Measurements from ENCODE around the gene PROKR2. TPM values are rescaled to one million over a fixed set of nuclear protein-coding genes. Genes with fewer than 3 reads are reported as not detected.

PROKR2 gene
- total and polyA plus RNA-seq, 4 donors, result not detected

GRCh38 chr20:5353624-5354496 lies 37.1 kb upstream of the PROKR2 start (continued):
- TF ChIP-seq, protein P1, sequence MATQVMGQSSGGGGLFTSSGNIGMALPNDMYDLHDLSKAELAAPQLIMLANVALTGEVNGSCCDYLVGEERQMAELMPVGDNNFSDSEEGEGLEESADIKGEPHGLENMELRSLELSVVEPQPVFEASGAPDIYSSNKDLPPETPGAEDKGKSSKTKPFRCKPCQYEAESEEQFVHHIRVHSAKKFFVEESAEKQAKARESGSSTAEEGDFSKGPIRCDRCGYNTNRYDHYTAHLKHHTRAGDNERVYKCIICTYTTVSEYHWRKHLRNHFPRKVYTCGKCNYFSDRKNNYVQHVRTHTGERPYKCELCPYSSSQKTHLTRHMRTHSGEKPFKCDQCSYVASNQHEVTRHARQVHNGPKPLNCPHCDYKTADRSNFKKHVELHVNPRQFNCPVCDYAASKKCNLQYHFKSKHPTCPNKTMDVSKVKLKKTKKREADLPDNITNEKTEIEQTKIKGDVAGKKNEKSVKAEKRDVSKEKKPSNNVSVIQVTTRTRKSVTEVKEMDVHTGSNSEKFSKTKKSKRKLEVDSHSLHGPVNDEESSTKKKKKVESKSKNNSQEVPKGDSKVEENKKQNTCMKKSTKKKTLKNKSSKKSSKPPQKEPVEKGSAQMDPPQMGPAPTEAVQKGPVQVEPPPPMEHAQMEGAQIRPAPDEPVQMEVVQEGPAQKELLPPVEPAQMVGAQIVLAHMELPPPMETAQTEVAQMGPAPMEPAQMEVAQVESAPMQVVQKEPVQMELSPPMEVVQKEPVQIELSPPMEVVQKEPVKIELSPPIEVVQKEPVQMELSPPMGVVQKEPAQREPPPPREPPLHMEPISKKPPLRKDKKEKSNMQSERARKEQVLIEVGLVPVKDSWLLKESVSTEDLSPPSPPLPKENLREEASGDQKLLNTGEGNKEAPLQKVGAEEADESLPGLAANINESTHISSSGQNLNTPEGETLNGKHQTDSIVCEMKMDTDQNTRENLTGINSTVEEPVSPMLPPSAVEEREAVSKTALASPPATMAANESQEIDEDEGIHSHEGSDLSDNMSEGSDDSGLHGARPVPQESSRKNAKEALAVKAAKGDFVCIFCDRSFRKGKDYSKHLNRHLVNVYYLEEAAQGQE (IDR thresholded peaks at IDR 0.05), result no peak
- TF ChIP-seq FOXA2 (IDR thresholded peaks at IDR 0.05) (no peak), ATF3 (IDR thresholded peaks at IDR 0.05) (no peak), YY1 (IDR thresholded peaks at IDR 0.05) (no peak), EGR1 (IDR thresholded peaks at IDR 0.05; ENCODE audit: low read depth in 2 of 2) (no peak), NR2F2 (IDR thresholded peaks at IDR 0.05) (no peak)

DNA sequence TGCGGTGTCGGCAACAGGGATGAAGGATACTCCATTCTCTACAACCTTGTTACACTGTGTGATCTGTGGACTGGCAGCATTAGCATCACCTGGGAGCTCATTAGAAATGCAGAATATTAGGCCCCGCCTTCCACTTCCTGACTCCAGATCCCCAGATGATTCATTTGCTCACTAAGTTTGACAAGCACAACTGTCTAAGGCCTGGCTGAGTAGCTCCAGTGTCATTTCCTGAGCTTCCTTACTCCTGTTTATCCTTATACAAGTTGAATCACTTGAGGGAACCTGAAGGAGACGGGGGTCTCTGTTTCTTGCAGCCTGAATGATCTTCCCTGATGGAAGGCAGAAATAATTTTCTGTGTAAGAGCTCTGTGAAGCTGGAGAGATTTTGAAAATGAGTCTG lies 32.7 kb upstream of the PROKR2 start:
- Histone ChIP-seq H3K9me3 (ENCODE audit: control insufficient read depth in 4 of 4, low read length in 3 of 4) (no peaks in the 10 kb centered on the region), H3K4me3 (ENCODE audit: low read depth in 1 of 3, low read length in 3 of 3) (no peak overlapping the region), H3K27ac (ENCODE audit: low read depth in 1 of 2, low read length in 2 of 2) (no peak overlapping the region), H3K27me3 (ENCODE audit: control insufficient read depth in 4 of 4, insufficient read depth in 4 of 4, low read length in 3 of 4) (no peaks in the 10 kb centered on the region), H3K36me3 (ENCODE audit: control insufficient read depth in 4 of 4, insufficient read depth in 3 of 4, low read depth in 1 of 4, low read length in 3 of 4) (no peaks in the 10 kb centered on the region), H3K4me1 (ENCODE audit: control insufficient read depth in 4 of 4, insufficient read depth in 4 of 4, low read length in 3 of 4) (no peaks in the 10 kb centered on the region), H3K9ac (ENCODE audit: low read depth in 1 of 2, low read length in 2 of 2) (no peak overlapping the region)
- no peak for DNase-seq (ENCODE audit: low spot score)
- 87% methylated on average over 4 of the region's 4 CpGs for WGBS
- TF ChIP-seq ZBTB33 (IDR thresholded peaks at IDR 0.05) (no peak), FOXA1 (IDR thresholded peaks at IDR 0.05) (no peak)

DNA sequence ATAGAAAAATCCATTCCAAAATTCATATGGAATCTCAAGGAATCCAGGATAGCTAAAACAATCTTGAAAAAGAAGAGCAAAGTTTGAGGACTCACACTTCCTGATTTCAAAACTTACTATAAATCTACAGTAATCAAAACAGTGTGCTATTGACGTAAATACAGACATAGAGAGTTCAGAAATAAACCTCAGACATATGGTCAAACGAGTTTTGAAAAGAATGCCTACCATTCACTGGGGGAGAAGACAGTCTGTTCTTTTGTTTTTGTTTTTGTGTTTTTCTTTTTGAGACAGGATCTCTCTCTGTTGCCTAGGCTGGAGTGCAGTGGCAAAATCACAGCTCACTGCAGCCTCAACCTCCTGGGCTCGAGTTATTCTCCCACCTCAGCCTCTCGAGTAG lies 25.3 kb upstream of the PROKR2 start:
- 40% methylated on average over 4 of the region's 4 CpGs for WGBS
- H3K9me3 ChIP-seq (ENCODE audit: control insufficient read depth in 4 of 4, low read length in 3 of 4), result peaks cover 0 to 6% (median 0%) of the 10 kb centered on the region in 4 donors
- TF ChIP-seq YY1 (IDR thresholded peaks at IDR 0.05), result no peak
- TF ChIP-seq FOXA1 (IDR thresholded peaks at IDR 0.05), result no peak
- no peak for TF ChIP-seq SP1 (IDR thresholded peaks at IDR 0.05)
- TF ChIP-seq MAX (IDR thresholded peaks at IDR 0.05), result no peak
- TF ChIP-seq HNF4G (IDR thresholded peaks at IDR 0.05), result no peak
- TF ChIP-seq NR2F2 (IDR thresholded peaks at IDR 0.05), result no peak
- TF ChIP-seq, protein P1 (IDR thresholded peaks at IDR 0.05), result no peak
- TF ChIP-seq FOXA2 (IDR thresholded peaks at IDR 0.05), result no peak
- no peak for TF ChIP-seq GABPA (IDR thresholded peaks at IDR 0.05 in 1 of 2, conservative IDR thresholded peaks at IDR 0.05 in 1 of 2)
- no peak for TF ChIP-seq RAD21 (IDR thresholded peaks at IDR 0.05)
- H3K27ac ChIP-seq (ENCODE audit: low read depth in 1 of 2, low read length in 2 of 2), result no peak overlapping the region
- H3K9ac ChIP-seq (ENCODE audit: low read depth in 1 of 2, low read length in 2 of 2), result no peak overlapping the region
- H3K36me3 ChIP-seq (ENCODE audit: control insufficient read depth in 4 of 4, insufficient read depth in 3 of 4, low read depth in 1 of 4, low read length in 3 of 4), result no peaks in the 10 kb centered on the region
- peaks cover 0 to 2% (median under 1%) of the 10 kb centered on the region in 4 donors for H3K27me3 ChIP-seq (ENCODE audit: control insufficient read depth in 4 of 4, insufficient read depth in 4 of 4, low read length in 3 of 4)
- DNase-seq (ENCODE audit: low spot score), result no peak
- no peak overlapping the region for H3K4me3 ChIP-seq (ENCODE audit: low read depth in 1 of 3, low read length in 3 of 3)
- H3K4me1 ChIP-seq (ENCODE audit: control insufficient read depth in 4 of 4, insufficient read depth in 4 of 4, low read length in 3 of 4), result no peaks in the 10 kb centered on the region

Data from liver (tissue), 9 donors.